OCI-LY3 (cell line): Measurements from ENCODE around the gene PCED1B.

Experiments
- EZH2phosphoT487 ChIP-seq: fragments of 200-600 bp; shearing (Covaris generic); IDR thresholded peaks from 2 replicates; pipeline ENCODE4 v1.6.1; 2018; ENCODE audit warnings: antibody characterized with exemption, mixed run types, low read depth
- TF ChIP-seq, protein P1 (sequence below): fragments of 200-600, 300-600 bp; sonication (generic); IDR thresholded peaks from 2 replicates; pipeline ENCODE4 v1.5.1; 2014; ENCODE audit warnings: antibody characterized with exemption, low read length, low read depth

DNA sequence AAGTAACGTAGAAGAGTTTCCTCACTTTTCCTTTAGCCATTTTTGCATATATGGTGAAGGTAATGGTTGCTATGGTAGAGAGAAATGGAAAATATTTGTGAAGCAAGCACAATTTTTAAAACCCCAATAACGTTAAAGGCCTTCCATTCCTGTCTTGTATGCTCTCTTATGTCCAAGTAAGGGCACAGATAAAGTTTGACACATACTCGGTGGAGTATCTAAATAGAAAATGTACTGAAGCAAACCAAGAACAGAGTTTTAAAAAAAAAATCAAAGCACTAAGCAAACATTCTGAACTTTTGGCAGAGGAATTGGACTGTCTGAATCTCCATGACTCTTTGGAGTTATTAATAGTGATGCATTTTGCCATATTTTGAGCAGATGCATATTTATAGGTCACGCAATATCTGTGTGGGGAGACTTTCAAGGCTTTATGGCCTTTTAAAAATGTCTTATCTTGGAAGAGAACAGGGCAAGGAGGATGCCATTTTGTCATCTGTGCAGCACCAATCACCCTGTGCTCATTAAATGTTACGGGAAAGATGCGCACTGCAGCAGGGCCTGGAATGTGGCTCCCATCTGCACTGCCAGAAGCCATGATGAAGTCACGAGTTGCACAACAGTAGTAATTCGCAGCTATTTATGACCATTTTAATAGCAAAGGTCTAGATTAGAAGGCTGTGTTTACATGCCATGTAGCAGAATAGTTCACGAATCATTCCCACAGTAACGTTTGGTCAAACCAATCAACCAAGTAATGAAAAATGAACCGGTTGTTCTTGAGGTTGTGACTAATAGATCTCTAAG lies 23.6 kb downstream of the PCED1B start:
- TF ChIP-seq, protein P1, sequence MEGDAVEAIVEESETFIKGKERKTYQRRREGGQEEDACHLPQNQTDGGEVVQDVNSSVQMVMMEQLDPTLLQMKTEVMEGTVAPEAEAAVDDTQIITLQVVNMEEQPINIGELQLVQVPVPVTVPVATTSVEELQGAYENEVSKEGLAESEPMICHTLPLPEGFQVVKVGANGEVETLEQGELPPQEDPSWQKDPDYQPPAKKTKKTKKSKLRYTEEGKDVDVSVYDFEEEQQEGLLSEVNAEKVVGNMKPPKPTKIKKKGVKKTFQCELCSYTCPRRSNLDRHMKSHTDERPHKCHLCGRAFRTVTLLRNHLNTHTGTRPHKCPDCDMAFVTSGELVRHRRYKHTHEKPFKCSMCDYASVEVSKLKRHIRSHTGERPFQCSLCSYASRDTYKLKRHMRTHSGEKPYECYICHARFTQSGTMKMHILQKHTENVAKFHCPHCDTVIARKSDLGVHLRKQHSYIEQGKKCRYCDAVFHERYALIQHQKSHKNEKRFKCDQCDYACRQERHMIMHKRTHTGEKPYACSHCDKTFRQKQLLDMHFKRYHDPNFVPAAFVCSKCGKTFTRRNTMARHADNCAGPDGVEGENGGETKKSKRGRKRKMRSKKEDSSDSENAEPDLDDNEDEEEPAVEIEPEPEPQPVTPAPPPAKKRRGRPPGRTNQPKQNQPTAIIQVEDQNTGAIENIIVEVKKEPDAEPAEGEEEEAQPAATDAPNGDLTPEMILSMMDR = no peak
- TF ChIP-seq EZH2phosphoT487 = no peak
